ENCODE measurements around the gene CDH4.
"Not testable (repeated sequence)": the region's sequence is repeated elsewhere in the genome, so short reads cannot be mapped to it uniquely, and the experiment has no call there.

CDH4 gene

DNA sequence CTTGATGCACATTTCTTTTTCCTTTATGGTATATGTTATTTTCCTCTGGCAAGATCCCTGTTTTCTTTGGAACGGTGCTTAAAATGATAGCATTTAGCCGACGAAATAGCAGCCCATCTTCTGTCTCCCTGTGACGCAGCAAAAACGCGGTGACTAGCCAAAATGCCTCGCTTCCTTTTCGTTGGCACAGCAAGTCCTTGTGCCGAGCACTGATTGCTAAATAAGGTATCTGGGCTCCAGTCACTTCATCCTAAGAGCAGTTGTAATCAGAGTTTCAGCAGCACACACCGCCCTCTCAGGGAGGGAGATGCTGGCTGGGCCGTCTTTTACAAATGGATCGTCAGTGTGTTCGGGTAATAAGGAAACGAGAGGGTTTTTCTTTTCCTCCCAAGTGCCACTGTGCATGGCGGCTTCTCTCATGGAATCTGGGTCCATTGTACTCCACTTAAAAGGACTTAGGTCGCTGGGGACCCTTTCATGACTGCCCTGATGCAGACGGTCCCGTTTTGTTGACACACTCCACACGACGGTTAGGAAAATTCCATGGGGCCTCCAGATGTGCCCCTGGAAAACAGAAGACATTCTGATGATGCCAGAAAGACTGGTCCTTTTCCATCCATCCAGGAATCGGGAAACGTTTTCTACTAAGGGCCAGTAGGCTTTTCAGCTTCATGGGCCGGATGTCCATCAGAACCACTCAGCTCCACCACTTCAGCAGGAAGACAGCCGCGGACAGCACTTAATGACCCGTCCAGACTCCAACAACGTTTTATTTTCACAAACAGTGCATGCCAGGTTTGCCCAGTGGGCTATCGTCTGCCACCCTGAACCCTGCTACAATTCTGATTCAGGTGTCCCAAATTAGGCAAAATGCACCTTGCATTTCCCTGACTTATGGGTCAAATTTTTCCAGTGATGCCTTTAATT is 185.5 kb downstream of the CDH4 start:
- no peak for DNase-seq (ENCODE audit: low read depth, low spot score)

- no peak for DNase-seq (ENCODE audit: low read depth, low spot score)
These were observed 186.2 kb downstream of the CDH4 start for GRCh38 chr20:61438285-61438684.

- DNase-seq (ENCODE audit: low read depth, low spot score): no peak
These were observed 187.2 kb downstream of the CDH4 start for GRCh38 chr20:61439251-61439650.

GRCh38 chr20:61440548-61441055 is 188.5 kb downstream of the CDH4 start:
- DNase-seq (ENCODE audit: low read depth, low spot score): no peak

GRCh38 chr20:61441537-61441936 is 189.5 kb downstream of the CDH4 start:
- DNase-seq (ENCODE audit: low read depth, low spot score): no peak

DNA sequence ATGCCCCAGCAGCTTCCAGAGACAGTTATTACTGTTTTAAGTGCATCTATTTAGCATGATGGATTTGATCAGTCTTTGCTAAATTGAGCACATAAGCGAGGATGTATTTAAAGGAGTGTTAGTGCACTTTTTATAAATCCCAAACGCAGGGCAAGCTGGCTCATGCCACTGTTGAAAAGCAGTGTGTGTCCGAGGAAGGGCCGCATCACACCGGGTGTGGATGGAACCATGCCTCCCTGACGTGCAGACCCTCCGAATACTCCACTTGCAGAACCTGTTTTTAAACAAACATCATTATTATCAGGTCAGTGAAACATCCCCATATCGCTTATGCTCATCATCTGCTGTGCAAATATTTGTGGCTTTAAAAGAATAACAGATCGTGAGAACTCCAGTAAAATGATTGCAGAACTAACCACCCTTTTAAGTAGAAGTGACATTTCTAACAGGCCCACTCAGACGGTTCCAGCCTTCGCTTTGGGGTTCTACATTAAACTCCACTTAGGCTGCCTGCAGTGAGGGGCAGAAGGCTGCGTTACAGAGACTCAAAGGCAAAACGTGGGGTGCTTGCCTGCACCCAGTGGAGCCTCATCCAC is 190.1 kb downstream of the CDH4 start:
- DNase-seq (ENCODE audit: low read depth, low spot score): no peak

DNA sequence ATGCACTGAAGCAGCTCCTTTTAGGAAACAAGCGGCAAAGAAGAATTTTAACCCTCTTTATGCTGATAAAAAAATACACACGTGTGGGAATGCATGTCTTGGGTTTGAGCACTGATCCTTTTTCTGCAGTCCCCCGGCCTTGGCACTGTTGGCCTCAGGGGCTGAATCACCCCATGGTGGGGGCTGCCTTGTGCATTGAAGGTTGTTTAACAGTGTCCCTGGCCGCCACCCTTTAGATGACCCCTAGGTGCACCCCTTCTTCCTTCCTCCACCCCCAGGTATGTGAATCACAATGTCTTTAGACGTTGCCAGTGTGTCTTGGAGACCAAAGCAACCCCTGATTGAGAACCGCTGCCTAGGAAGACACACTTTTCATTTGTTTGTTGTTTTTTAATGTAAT is 190.7 kb downstream of the CDH4 start:
- no peak for DNase-seq (ENCODE audit: low read depth, low spot score)

DNA sequence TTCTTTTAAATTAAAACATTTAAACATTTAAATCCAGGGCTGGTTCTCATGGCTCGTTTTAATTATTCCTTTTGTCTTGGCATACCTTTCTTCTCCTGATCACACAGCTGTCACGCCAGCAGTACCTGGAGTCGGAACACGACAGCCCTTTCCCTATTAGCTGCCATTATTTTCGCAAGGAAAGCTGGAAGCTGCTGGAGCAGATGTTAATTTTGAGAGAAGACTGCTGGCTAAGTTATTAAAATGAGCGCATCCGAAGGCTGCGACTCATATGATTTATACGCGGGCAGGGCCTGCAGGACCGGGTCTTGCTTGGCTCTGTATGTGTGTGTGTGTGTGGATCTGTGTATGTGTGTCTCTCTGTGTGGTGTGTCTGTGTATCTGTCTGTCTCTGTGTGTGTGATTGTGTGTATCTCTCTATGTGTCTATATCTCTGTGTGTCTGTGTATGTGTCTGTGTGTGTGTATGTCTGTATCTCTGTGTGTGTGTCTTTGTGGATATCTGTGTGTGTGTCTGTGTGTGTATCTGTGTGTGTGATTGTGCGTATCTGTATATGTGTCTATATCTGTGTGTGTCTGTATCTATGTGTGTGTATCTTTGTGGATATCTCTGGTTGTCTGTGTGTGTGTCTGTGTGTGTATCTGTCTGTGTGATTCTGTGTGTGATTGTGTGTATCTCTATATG is 191.5 kb downstream of the CDH4 start:
- no peak for DNase-seq (ENCODE audit: low read depth, low spot score)

DNA sequence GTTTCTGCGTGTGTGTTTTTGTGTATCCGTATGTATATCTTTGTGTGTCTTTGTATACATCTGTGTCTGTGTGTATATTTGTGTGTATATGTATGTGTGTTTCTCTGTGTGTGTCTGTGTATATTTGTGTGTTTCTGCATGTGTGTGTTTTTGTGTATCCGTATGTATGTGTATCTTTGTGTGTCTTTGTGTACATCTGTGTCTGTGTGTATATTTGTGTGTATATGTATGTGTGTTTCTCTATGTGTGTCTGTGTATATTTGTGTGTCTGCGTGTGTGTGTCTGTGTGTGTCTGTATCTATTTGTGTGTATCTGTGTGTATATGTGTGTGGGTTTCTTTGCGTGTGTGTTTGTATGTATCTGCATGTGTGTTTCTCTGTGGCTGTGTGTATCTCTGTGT is 192.6 kb downstream of the CDH4 start:
- DNase-seq (ENCODE audit: low read depth, low spot score): no peak

DNA sequence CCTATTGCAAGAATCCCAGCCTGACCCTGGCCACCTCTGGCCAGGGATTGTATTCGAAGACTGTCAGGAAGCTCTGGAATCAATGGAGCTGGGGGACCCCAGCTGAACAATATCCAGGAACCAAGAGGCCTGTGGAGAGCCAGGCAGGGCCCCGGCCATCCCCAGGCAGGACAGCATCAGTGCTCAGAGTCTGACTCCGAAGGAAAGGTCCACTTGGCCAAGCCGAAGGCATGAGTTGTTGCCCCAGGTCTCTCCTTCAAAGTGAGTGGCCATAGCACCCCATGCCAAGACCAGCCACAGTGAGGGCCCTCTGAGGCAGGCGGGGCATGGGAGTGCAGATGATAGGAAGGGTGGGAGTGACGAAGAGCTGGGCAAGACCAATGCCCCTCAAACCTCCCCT is 193.1 kb downstream of the CDH4 start:
- DNase-seq (ENCODE audit: low read depth, low spot score): no peak

DNA sequence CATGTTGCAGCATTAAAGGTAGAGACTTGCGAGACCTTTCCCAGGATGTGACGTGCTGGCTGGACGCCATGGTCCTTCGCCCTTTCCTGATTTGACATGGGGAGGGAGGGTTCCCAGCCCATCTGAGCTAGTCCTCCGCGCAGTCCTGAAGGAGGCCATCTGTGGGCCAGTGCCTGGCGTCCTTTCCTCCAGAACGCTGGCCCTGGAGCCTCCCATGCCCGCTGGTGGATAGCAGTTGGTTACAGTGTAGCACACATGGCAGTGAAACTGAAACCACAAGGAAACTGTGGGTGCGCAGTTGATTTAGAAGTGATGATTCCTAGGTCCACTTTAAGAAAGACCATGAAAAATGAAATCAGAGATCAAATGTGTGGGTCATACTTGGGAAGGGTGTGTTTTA is 193.7 kb downstream of the CDH4 start:
- no peak for DNase-seq (ENCODE audit: low read depth, low spot score)

DNA sequence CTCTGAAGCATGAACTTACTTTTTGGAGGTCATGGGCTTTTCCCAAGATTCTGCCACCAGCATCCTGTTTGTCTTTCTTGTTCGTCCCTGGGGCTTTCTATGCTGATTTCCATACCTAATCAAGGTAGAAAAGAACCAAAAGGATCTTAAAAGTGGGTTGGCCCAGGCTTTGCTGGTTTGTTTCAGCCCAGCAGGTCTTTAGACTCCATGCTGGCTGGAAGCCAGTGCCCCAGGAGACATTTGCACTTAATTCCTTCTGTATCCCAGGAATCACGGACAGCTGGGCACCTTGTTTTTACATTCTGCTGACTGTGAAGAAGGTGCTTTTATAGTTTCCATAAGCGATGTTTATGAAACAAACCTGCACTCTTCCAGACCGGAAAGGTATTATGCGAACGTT is 195.9 kb downstream of the CDH4 start:
- no peak for DNase-seq (ENCODE audit: low read depth, low spot score)

- DNase-seq (ENCODE audit: low read depth, low spot score): no peak
These were observed 196.3 kb downstream of the CDH4 start for GRCh38 chr20:61448386-61448785.

GRCh38 chr20:61449057-61449609 is 197.1 kb downstream of the CDH4 start:
- no peak for DNase-seq (ENCODE audit: low read depth, low spot score)

- DNase-seq (ENCODE audit: low read depth, low spot score): no peak
These were observed 197.9 kb downstream of the CDH4 start for GRCh38 chr20:61449916-61450315.

- DNase-seq (ENCODE audit: low read depth, low spot score): no peak
These were observed 198.5 kb downstream of the CDH4 start for GRCh38 chr20:61450549-61450948.

GRCh38 chr20:61451009-61451408 is 198.9 kb downstream of the CDH4 start:
- no peak for DNase-seq (ENCODE audit: low read depth, low spot score)

DNA sequence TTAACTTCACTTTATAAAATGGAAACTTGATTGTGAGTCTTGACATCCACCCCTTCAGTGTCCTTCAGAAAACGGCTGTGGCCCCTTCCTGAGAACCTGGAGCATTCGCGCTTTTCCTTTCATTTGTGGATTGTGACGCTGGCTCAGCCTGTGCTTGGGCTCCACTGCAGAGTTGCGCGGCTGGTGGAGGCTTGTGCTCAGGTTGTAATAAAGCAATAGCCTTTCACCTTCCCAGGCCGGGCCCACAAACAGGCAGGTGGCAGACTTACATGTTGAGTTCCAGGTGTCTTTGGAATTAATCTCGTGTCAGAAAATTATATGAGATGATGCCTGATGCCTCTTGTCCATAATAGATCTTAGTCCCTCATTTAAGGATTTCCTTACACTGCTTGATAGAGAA is 199.9 kb downstream of the CDH4 start:
- DNase-seq (ENCODE audit: low read depth, low spot score): no peak

GRCh38 chr20:61453219-61453618 is 201.2 kb downstream of the CDH4 start:
- no peak for DNase-seq (ENCODE audit: low read depth, low spot score)

- not testable (repeated sequence) for DNase-seq (ENCODE audit: low read depth, low spot score)
These were observed 201.6 kb downstream of the CDH4 start for GRCh38 chr20:61453623-61454022.

- no peak for DNase-seq (ENCODE audit: low read depth, low spot score)
These were observed 202.0 kb downstream of the CDH4 start for GRCh38 chr20:61454053-61454452.
